ENCODE data around the gene SRF.

The SRF gene

DNA sequence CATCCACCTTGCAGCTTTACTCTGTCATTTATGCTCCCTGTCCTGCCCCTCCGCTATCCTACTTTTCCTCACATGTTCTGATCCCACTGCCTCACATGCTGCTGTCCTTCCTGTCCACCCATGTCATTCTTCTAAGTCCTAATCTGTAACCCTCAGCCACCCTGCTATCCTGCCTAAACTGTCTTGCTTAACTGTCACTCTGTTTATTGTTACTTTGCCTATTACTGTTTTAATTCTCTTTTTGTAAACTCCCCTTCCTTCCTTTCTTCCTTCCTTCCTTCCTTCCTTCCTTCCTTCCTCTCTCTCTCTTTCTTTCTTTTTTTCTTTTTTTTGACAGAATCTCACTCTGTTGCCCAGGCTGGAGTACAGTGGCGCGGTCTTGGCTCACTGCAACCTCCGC is 12.4 kb downstream of the SRF start:
- DNase-seq (ENCODE audit: low read depth) = no peak

DNA sequence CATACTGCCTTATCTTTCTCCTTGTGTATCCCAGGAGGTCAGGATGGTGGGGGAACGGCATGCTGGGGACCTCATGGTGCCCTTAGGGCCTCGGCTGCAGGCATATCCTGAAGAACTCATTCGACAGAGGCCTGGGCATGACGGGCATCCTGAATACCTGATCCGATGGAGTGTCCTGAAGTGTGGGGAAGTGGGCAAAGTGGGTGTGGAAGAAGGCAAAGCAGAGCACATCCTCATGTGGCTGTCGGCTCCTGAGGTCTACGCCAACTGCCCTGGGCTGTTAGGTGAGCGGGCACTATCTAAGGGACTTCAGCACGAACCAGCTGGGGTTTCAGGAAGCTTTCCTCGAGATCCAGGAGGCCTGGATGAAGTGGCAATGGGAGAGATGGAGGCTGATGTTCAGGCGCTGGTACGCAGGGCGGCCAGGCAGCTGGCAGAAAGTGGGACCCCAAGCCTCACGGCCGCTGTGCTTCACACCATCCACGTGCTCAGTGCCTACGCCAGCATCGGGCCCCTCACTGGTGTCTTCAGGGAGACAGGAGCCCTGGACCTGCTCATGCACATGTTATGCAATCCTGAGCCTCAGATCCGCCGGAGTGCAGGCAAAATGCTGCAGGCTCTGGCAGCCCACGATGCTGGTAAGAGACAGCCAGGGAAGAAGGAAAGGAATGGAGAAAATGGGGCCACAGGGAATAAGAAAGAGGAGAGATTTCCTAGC is 13.4 kb downstream of the SRF start:
- DNase-seq (ENCODE audit: low read depth) = no peak

DNA sequence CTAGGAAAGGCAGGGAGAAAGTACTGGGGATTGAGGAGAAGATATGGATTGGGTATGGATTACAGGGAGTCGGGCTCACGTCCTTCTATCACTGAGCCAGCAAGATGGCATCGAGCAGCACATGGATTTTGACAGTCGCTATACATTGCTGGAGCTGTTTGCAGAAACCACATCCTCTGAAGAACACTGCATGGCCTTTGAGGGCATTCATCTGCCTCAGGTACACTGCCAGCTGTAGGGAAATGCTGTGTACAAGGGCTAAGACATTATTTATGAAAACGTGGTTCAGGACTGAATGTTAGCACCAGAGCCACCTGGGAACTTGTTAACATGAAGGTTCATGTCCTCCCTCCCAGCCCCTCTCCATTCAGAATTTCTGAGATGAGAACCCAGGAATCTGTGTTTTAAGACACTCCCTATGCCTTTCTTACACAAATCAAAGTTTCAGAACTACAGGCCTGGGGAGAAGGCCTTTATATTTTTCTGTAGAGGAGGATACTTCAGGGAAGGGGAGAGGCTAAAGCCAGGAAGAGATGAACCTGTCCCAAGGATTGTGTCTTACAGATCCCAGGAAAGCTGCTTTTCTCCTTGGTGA is 14.4 kb downstream of the SRF start:
- DNase-seq (ENCODE audit: low read depth) = no peak

DNA sequence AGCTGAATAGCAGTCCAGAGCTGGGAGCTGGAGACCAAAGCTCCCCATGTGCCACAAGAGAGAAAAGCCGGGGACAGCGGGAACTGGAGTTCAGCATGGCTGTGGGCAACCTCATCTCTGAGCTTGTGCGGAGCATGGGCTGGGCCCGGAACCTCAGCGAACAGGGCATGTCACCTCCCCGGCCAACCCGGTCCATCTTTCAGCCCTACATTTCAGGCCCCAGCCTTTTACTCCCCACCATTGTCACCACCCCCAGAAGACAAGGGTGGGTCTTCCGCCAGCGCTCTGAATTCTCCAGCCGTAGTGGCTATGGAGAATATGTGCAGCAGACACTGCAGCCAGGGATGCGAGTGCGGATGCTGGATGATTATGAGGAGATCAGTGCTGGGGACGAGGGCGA is 14.9 kb downstream of the SRF start:
- DNase-seq (ENCODE audit: low read depth) = no peak

DNA sequence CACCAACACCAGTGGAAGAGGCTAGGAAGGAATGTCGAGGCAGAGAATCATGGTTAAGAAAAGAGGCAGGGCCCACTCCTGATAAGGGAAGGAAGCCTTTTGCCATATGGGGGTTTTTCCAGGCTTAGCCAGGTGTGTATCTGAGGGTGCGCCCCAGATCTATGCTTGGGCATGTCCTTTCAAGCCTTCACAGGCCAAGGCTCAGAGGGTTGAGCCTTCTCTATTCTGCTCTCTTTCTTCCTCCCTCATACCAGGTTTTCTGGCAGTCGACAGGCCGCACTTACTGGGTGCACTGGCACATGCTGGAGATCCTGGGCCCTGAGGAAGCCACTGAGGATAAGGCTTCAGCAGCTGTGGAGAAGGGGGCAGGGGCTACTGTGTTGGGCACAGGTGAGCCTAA is 15.6 kb downstream of the SRF start:
- DNase-seq (ENCODE audit: low read depth) = no peak

DNA sequence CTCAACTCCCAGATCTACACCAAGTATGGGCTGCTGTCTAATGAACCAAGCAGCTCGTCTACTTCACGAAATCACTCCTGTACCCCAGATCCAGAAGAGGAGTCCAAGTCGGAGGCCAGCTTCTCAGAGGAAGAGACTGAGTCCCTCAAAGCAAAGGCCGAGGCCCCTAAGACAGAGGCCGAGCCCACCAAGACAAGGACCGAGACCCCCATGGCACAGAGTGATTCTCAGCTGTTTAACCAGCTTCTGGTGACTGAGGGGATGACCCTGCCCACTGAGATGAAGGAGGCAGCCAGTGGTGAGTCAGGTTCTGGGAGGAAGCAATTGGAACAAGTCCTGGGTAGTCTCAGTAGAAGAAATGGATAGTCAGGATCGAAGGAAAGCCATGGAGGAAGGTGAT is 16.8 kb downstream of the SRF start:
- no peak for DNase-seq (ENCODE audit: low read depth)

DNA sequence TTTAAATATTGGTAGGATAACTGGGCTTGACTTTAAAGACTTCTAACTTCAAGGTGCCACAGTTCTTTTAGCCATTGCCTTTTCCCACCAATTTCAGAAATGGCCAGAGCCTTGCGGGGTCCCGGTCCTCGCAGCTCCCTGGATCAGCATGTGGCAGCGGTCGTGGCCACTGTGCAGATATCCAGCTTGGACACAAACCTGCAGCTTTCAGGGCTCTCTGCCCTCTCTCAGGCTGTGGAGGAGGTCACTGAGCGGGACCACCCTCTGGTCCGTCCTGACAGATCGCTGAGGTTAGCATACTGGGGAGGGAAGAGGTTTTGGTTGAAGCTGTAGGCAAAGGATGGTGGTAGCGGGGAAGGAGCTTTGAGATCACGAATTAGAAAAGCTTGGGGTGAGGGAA is 17.4 kb downstream of the SRF start:
- no peak for DNase-seq (ENCODE audit: low read depth)

DNA sequence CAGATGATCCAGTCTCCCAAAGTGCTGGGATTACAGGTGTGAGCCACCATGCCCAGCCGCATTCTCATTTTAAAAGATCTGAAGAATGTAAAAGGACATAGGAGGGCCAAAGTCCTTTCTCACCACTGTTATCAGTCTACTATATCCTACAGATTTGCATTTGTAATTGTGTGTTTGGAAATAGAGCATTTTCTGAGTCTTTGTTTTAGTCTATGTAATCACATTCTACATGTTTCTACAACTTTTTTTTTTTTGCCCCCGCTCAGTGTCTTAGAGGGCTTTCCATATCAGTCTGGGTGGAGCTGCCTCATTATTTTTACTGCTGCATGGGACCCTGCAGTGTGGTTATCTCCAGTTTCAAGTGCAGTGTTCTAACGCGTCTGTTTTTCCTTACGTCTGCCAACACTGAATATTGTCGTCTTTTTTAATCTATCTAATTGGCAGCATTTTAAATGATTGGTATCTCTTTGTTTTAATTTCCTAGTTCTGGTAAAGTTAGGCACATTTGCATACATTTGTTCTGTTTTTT is 18.8 kb downstream of the SRF start:
- no peak for DNase-seq (ENCODE audit: low read depth)

DNA sequence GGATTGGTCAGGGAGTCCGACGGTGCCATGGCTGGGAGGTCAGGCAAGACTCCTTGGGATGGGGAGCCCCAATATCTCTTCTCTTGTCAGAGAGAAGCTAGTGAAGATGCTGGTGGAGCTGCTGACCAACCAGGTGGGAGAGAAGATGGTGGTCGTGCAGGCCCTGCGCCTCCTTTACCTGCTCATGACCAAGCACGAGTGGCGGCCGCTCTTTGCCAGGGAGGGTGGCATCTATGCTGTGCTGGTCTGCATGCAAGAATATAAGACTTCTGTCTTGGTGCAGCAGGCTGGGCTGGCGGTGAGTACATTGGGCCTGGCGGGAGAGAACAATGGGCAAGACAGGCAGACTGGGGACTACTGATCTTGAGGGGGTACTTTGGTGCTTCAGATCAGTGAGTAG is 21.8 kb downstream of the SRF start:
- no peak for DNase-seq (ENCODE audit: low read depth)

DNA sequence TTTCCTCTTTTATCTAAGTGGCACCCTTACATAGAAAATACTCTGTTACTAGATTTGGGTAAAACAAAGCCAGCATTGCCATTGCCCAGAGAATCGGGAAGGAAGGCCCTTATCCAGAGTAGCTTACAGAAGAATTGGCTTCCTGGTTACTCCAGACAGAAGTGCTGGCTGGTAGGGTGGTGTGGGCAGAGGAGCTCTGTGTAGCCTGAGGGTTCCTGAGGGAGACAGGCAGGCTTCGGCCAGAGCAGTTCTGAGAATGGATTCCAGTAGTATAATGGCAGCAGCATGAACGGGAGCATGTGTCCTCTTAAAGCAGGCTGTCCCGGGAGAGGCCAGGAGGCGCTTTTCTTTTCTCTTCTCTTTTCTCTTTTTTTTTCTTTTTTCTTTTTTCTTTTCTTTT is 22.9 kb downstream of the SRF start:
- DNase-seq (ENCODE audit: low read depth) = no peak

DNA sequence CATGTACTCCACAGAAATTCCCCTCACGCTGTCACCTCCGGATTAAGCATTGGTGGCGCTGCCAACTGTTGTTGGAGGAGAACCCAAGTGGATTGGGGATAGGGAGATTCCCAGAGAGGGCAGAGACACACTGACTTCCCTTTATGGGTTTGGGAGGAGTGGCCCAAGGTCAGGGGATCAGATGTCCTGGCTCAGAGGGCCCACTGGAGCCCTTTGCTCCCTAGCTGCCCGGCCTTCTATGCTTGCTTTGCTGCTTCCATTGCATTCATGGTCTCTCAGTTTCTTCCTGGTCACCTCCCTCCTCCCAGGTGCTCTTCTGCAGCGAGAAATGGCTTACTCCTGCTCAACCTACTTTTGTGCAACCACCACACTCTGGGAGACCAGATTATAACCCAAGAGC is 25.3 kb downstream of the SRF start:
- no peak for DNase-seq (ENCODE audit: low read depth)

DNA sequence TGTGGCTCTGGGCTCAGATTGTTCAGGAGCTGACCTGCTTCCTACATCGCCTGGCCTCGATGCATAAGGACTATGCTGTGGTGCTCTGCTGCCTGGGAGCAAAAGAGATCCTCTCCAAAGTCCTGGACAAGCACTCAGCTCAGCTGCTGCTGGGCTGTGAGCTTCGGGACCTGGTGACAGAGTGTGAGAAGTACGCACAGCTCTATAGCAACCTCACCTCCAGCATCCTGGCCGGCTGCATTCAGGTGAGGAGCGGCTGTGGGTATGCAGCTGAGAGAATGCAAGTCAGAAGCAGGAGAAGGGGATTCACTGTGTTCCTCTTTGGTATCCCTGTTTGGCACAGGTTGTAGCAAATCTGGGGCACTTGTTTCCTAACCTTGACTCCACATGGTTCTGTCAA is 28.8 kb downstream of the SRF start:
- DNase-seq (ENCODE audit: low read depth) = no peak

DNA sequence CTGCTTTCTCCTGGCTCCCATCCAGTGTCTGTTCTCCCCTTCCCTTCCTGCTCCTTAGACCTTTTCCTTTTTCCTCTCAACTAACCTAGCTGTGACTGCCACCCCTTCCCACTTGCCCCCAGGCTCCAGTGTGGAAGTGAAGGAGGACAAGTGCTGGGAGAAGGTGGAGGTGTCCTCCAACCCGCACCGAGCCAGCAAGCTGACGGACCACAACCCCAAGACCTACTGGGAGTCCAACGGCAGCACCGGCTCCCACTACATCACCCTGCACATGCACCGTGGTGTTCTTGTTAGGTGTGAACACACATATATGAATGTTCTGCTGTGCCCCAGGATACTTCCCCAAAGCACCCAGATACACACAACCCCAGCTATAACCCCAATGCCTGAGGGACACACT is 29.5 kb downstream of the SRF start:
- DNase-seq (ENCODE audit: low read depth) = no peak

DNA sequence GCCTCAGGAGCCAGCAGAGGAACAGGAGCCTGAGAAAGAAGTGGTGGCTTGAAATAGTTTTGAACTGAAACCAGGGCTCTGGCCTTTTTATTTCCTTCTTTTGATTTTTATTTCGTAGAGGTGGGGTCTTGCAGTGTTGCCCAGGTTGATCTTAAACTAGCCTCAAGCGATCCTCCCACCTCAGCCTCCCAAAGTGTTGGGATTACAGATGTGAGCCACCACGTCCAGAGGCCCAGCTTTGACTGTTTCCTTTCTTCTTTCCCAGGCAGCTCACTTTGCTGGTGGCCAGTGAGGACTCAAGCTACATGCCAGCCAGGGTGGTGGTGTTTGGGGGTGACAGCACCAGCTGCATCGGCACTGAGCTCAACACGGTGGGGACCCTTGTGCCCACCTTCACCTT is 31.4 kb downstream of the SRF start:
- DNase-seq (ENCODE audit: low read depth) = no peak

DNA sequence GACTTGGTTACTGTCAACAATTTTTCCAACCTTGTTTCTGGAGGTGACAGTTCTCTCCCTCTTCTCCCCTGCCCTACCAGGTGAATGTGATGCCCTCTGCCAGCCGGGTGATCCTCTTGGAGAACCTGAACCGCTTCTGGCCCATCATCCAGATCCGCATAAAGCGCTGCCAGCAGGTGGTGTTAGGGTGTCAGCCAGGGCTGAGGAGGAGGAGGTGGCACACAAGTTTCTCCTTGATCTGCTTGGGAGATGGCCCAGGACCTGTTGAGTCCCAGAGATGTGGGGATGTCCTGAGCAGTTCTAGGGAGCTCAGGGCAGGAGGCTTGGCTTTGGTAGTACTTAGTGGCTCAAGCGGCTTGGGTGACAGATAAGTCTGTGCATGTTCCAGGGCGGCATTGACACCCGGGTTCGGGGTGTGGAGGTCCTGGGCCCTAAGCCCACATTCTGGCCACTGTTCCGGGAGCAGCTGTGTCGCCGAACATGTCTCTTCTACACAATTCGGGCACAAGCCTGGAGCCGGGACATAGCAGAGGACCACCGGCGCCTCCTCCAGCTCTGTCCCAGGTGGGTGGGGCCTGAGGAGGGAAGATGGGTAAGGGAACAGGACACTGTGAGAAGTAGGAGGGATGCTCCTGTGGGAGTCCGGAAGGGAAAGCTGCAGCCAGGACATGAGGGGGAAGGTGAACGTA is 32.1 kb downstream of the SRF start:
- DNase-seq (ENCODE audit: low read depth) = no peak

DNA sequence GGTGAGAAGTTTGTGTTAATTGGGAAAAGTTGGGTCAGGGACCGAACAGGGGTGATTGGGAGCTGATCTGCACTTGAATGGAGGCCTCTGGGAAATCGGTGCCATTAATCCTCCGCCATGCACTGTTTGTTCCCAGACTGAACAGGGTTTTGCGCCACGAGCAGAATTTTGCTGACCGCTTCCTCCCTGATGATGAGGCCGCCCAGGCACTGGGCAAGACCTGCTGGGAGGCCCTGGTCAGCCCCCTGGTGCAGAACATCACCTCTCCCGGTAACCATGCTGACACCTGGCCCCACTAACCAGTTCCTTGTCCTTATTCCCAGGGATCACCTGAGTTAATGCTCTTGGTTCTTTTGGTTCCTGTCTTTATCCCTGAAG is 32.6 kb downstream of the SRF start:
- DNase-seq (ENCODE audit: low read depth) = no peak

DNA sequence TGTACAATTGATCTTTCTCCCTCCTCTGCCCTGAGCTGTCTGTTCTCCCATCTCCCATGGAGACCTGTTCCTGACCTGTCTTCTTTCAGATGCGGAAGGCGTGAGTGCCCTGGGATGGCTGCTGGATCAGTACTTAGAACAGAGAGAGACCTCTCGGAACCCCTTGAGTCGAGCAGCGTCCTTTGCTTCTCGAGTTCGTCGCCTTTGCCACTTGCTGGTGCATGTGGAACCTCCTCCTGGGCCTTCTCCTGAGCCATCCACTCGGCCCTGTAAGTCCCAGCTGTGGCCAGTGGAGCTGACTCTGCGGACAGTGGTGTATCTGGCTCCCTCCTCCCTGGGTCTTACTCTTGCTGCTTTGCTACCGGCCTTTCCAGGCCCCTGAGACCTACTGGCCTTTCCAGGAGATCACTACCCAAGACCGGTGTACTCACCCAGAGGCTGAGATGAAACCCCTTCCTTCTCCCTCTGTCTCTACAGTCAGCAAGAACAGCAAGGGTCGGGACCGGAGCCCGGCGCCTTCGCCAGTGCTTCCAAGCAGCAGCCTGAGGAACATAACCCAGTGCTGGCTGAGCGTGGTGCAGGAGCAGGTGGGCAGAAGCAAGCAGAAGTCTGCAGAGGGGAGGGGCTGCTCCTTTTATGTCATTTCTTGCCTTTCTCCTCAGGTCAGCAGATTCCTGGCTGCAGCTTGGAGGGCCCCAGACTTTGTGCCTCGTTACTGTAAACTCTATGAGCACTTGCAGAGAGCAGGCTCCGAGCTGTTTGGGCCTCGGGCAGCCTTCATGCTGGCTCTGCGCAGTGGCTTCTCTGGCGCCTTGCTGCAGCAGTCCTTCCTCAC is 33.4 kb downstream of the SRF start:
- no peak for DNase-seq (ENCODE audit: low read depth)

DNA sequence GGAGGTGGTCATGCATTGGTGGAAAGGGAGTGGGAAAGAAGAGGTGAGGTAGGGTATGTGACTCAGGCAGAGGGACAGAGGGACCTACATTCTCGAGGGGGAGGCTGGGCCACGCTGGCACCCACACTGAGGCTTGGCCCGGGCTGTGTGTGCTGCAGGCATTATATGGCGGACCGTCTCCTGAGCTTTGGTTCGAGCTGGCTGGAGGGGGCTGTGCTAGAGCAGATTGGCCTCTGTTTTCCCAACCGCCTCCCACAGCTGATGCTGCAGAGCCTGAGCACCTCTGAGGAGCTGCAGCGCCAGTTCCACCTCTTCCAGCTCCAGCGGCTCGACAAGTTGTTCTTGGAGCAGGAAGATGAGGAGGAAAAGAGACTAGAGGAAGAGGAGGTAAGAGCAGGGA is 34.8 kb downstream of the SRF start:
- no peak for DNase-seq (ENCODE audit: low read depth)

DNA sequence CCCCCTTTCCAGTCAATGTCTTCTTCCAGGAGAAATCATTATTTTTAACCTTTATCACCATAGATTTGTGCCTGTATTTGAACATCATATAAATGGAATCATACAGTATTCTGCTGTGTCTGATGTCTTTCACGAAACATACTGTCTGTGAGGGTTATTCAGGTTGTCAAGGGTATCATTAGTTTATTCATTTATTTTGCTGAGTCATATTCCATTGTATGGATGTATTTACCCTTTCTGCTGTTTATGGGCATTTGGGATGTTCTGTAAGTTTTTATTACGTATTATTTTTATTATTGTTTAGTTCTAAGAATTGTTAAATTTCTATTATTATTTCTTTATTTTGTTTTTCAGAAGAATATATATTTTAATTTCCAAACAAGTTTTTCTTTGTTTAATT is 36.2 kb downstream of the SRF start:
- DNase-seq (ENCODE audit: low read depth) = no peak

DNA sequence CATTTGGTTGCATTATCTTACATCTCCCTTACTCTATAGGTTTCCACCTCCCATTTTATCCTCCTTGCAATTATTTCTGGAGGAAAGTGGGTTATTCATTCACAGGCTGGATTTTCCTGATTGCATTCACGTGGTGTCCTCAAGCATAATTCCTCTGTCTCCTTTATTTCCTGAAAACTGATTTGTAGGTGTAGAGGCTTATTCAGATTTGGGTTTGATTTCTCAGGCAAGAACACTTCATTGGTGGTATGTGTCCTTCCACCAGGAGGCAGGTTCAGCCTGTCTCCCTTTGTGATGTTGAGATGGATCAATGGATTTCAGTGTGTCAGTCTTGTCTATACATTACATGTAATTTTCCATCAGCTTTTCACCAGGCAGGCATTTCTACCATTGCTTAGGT is 40.9 kb downstream of the SRF start:
- DNase-seq (ENCODE audit: low read depth) = no peak

DNA sequence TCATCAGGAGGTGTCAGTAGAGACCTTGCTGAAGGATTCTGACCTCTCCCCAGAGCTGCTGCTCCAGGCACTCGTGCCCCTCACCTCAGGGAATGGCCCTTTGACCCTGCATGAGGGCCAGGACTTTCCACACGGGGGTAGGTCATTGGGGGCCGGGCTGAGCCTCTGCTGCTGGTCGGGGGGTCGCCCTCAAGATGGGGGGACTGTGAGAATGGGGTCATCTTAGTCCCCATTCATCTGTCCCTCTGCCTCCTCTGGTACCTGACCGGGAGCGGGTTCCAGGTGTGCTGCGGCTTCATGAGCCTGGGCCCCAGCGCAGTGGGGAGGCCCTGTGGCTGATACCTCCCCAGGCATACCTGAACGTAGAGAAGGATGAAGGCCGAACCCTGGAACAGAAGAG is 42.4 kb downstream of the SRF start:
- DNase-seq (ENCODE audit: low read depth) = no peak

DNA sequence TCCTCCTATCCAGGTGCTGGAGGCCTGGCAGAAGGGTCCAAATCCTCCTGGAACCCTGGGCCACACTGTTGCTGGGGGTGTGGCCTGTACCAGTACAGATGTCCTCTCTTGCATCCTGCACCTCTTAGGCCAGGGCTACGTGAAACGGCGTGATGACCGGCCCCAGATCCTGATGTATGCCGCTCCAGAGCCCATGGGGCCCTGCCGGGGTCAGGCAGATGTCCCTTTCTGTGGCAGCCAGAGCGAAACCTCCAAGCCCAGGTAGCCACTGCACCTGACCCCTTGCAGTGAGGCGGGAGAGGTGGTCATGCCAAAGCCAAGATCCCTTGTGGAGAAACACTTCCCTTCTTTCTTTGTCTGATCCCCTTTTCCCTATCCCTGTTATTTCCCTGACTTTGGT is 44.0 kb downstream of the SRF start:
- no peak for DNase-seq (ENCODE audit: low read depth)

DNA sequence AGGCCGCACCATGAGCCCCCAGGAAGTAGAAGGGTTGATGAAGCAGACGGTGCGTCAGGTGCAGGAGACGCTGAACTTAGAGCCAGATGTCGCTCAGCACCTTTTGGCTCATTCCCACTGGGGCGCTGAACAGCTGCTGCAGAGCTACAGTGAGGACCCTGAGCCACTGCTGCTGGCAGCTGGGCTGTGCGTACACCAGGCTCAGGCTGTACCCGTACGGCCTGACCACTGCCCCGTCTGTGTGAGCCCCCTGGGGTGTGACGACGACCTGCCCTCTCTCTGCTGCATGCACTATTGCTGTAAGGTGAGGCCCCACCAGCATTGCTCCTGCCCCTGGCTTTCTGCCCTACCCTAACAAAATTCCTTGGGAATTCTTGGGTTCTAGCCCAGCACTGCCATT is 45.1 kb downstream of the SRF start:
- DNase-seq (ENCODE audit: low read depth) = no peak

Data from activated gamma-delta T cell treated with anti-CD3 and anti-CD28 coated beads, Interleukin-2, amount 50 U/mL, for 16 hours (primary cell).